HG02943 (cell line): ENCODE measurements around the gene S100A1.

Source experiments
- ATAC-seq: cut with Tn5 transposase; IDR thresholded peaks from one replicate; pipeline ENCODE4 v1.9.1; 2021; ENCODE audit warnings: mild to moderate bottlenecking, low read depth, moderate library complexity; ENCODE audit not compliant: unreplicated experiment

Gene S100A1

DNA sequence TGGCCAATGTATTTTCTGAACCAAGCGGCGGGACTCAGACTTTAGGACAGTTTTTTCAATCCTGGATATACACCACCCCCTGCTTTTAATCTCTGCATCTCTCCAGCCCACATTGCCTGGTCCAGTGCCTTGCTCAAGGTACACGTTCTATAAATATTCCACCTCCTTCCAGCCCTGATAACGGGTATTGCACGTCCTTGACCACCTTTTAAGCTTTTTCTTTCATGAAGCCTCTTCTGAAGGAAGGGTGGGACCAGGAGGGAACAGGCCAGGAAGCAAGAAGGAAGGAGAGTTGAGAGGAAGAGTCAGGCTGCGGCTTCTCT, 18.7 kb upstream of the S100A1 start:
- no peak for ATAC-seq

- ATAC-seq: no peak
These were observed 17.9 kb upstream of the S100A1 start for GRCh38 chr1:153610334-153610733.

DNA sequence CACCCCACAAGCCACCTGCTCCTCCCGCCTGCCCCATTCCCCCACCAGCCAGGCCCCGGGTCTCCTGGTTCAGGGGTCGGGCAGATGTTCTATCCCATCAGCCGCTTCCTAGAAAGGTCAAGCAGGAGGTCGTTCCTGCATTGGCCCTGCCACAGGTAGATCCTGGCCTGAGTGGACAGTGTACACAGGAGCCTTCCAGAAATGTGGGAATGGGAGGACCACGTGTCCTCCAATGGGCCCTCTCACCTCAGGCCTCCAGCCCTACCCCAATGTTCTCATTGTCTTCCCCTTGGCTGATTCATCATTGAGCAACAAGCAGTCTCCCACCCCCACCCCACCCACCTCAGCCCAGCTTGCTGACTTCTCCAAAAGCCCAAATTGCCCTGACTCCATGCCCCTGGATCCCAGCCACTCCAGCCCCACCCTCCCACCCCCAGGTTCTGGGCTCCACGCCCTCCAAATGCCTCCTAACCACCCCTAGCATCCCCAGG, 17.4 kb upstream of the S100A1 start:
- no peak for ATAC-seq

- no peak for ATAC-seq
These were observed 16.9 kb upstream of the S100A1 start for GRCh38 chr1:153611356-153611755.

DNA sequence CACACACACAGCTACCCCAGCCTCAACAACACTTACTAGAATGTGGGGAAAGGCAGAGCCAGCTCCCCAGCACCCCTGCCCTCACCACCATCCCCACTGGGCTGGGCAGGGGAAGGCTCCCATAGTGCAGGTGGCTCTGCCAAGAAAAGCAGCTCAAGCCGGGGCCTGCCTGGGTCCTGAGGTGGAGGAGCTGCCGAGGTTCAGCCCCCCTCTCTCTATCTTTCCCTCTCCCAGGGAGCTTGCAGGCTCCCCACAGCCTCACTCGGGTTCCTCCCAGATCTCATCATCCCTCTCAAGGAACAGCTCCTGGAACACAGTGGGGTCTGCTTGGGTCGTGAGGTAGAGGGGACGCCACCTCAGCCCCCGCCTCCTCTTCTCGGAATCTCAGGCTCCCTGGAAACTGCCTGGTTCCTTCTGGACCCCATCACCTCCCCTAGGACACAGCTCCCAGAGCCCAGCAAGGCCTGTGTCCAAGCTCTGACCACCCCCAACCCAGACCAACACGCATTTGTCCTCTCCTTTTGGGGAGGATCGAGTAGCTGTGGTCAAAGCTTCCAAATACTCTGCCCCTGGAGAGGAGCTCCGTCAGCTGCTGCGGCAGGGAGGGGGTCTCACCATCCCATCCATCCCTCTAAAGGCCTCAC, 16.0 kb upstream of the S100A1 start:
- no peak for ATAC-seq

- ATAC-seq: no peak
These were observed 15.4 kb upstream of the S100A1 start, which contains the start of gene S100A16 for GRCh38 chr1:153612755-153613331. Gene S100A16 (minus strand): TSS chr1:153613137. CDS start chr1:153608151, 4,986 bp downstream.

DNA sequence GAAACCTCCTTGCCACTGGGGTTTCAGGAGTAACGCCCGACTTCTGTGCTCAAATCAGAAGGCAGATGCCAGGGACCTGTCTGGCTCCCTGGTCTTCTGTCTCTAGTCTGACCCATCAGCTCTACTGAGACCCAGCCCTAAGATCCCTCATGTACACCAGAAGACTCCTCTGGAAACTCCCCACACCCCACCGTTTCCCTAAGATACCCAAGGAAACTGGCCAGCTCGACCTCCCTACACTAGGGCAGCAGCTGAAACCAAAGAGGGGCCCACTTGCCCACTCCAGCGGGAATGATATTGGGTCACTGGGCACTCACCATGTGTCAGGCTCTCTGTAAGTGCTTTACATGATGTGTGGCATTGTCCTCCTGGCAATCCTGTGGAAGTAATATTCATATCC, 14.8 kb upstream of the S100A1 start:
- ATAC-seq: no peak

GRCh38 chr1:153614189-153614900, 13.9 kb upstream of the S100A1 start:
- no peak for ATAC-seq

DNA sequence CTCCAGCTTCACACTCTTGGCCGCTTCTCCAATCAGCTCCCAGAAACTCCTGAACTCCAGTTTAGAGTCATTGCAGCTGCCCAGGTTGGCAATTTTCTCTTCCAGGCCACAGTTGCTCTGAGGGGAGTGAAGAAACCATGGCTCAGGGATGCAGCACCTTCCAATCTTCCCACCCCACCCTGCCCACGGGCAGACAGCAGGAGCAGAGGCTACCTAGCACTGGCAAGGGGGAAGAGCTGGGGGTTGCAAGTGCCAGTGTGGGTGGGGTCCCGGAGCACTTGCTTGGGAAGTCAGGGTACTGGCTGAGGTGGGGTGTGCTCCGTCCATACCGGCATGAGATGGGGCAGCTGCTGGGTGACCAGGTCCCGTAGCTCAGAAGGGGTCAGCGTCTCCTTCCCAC, 13.3 kb upstream of the S100A1 start:
- no peak for ATAC-seq

DNA sequence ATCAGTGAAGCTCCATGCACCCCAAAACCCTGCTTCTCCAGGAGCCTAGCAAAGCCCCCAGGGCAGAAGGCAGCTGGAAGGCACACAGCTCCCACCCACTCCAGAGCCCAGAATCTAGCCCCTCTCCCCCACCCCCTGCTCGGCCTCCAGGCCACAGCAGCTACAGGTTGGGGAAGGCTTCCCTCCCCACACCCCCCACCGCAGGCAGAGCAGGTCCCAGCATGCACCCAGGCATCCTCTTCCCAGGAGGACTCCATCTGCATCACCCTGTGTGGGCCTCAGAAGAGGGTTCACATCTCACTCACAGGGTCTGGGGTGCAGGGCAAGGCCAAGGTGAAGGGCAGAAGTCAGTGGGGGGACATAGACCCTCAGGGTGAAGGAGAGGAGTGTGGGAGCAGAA, 12.8 kb upstream of the S100A1 start:
- ATAC-seq: no peak

DNA sequence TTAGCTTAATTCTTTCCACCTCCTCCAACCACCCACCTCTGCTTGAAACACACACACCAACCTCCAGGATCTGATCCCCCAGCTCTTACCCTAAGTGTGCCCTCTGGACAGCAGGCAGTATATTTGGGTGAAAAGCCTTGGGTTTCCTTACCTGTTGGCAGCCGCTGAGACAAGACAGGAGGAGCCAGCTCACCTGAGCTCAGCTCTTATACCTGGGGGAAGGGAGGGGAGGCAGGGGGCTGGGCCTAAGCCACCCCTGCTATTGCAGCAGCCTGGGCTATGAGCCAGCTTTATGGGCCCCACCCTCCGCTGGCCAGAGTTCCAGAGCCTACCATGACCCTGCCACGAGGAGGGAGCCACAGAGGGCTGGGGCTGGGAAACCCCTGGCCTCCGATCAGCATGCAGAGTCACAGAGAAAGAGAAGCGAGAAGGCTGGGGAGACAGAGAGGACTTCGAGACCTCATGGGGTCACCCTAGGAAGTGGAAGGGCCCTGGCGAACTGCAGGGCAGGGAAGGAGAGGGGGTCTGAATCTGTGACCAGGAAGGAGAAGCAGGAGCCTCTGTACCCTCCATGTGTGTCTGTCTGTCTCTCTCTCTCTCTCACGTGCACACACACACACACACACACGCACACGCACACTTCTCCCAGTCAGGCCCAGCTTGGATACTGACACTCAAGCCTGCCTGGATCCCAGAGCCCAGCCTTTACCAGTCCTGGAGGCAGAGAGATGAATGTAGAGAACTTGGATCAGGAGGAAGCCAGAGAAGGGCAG, 11.9 kb upstream of the S100A1 start, which contains the start of gene S100A14:
S100A14 (minus strand) TSS at position 182 of the 773 bp plus-strand sequence. CDS start 467 bp downstream, outside the sequence.
- no peak for ATAC-seq

DNA sequence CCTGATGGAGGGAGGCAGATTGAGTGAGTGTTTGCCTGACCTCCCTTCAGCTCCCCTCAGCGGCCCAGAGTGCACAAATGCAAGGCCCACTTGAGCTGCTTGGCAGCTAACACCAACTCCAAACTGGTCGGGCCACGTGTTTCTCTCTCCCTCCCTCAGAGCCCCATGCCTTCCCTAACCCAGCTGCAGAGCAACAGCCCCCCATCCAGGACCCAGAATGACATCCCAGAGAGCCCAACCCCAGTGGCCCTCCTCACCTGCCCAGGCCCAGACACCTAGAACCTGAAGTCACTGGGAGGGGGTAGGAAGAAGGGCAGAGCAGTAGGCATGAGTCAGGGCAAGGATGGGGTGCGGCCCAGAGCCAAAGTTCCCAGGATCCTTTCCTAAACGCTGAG, 11.3 kb upstream of the S100A1 start:
- ATAC-seq: no peak

- no peak for ATAC-seq
These were observed 10.6 kb upstream of the S100A1 start for GRCh38 chr1:153617663-153618062.

DNA sequence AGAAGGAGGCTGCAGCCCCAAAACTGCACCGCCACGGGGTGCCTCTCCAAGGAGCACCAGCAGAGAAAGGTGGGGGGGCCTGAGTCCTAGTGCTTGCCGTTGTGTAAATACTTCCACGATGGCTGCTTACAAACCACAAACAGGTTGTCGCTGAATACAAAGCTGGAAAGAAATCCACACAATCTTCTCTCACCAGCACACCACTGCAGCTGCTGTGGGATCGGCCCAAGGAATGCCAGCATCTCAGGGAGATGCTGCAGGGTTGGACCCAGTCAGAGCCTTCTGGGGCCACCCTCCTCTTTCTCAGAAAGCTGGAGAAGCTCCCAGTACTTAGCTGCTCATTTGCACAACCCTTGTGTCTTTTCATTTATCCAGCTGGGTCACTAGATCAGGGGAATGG, 9.1 kb upstream of the S100A1 start:
- ATAC-seq: no peak

GRCh38 chr1:153623101-153623500, 5.1 kb upstream of the S100A1 start:
- ATAC-seq: no peak

DNA sequence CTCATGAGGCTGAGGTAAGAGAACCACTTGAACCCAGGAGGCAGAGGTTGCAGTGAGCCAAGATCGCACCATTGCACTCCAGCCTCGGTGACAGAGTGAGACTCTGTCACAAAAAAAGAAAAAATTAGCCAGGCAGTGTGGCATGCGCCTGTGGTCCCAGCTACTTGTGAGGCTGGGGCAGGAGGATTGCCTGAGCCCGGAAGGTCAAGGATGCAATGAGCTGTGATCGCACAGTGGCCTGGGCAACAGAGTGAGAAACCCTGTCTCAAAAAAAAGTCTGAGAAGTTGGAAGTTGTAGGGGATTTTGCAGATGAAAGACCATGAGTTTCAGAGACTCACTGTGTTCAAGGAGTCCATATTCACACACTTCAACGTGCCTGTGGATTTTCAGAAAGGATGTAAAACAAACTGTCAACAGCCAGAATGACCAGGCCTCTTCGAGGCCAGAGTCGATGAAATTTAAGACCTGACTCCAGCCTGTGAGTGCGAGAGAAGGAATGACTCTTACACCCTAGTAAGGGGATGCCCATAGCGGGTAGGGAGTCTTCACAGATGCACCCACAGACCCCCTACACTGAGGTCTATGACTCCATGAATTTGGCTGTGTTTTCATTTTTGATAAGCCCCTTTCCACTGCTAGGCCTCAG, 3.1 kb upstream of the S100A1 start:
- no peak for ATAC-seq

GRCh38 chr1:153626477-153626903, 1.7 kb upstream of the S100A1 start:
- no peak for ATAC-seq

GRCh38 chr1:153626904-153627714, 1.1 kb upstream of the S100A1 start, which contains the start of gene S100A13:
Gene S100A13 (minus strand): TSS chr1:153627505. CDS start chr1:153626472, 1,033 bp downstream.
- ATAC-seq: no peak

DNA sequence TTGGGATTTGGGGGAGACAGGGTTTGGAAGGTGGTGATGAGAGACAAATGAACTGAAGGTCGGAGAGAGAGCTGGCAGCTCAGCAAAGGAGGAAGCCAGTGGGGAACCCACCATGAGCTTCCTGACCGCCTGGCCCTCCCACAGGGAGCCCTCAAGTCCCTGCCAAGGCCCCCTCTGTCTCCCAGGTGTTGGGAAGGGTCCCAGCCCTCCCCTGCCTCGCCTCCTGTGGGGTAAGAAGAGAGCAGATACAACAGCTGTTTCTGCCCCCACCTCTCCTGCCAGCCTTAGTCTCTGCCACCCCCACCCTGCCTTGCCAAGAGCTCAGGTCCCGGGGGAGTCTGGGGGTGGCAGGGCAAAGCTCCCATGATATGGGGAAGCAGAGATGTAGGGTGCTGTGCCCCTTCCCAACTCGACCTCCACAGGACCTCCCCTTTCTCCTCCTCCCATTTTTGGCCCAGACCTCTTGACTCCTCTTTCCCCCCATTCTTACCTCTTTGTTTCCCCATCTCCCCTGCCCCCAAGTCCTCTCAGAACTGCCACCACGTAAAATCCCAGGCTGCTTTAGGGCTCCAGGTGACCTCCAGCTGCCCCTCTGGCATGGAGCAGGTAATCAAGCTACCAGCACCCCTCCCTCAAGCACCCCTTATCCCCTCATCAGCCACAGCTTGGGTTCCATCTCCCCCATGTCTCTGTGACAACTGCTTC, 556 bp downstream of the S100A1 start:
- no peak for ATAC-seq
